Prostate gland (tissue), 2 donors: ENCODE data around the gene SERPINE2. TPM values are rescaled to one million over a fixed set of nuclear protein-coding genes. Genes with fewer than 3 reads are reported as not detected.
A peak's percentile ranks its signal among the peaks of the same experiment; 100 is the strongest.

Experiments
- DNase-seq: peaks from one replicate; pipeline ENCODE4 v3.0.0-alpha.2; 2019; ENCODE audit warnings: low spot score
- H3K27ac ChIP-seq, 2 donors: fragments of 200-600 bp; sonication (generic); 2 replicates each; pipeline ENCODE4 v1.5.1; 2017 to 2019
- H3K27me3 ChIP-seq: fragments of 200-600 bp; sonication (generic); replicated peaks from 2 replicates; pipeline ENCODE4 v1.5.1; 2019; ENCODE audit not compliant: insufficient read depth
- H3K36me3 ChIP-seq, 2 donors: fragments of 200-600 bp; sonication (generic); 1 replicate in 1 of 2; 2 replicates in 1 of 2; pipeline versions ENCODE4 v1.5.1 to v1.8.1; 2017 to 2019
- H3K4me1 ChIP-seq: fragments of 200-600 bp; sonication (generic); replicated peaks from 2 replicates; pipeline ENCODE4 v1.5.1; 2019
- H3K4me3 ChIP-seq, 2 donors: fragments of 200-600 bp; sonication (generic); 2 replicates each; pipeline ENCODE4 v1.5.1; 2017 to 2019
- H3K9me3 ChIP-seq: fragments of 200-600 bp; sonication (generic); 2 replicates; pipeline ENCODE4 v1.5.1; 2017
- POLR2A ChIP-seq: fragments of 450-650 bp; IDR thresholded peaks from one replicate; pipeline ENCODE4 v1.6.1; 2016; ENCODE audit warnings: antibody characterized with exemption, mild to moderate bottlenecking
- POLR2AphosphoS5 ChIP-seq: sonication (generic); formaldehyde crosslinking; IDR thresholded peaks from one replicate; pipeline ENCODE4 v1.6.1; 2017; ENCODE audit warnings: antibody characterized with exemption
- WGBS: methylation state at CpG from one replicate; pipeline ENCODE4 v1.1.5; 2018; 5-methylcytosine and 5-hydroxymethylcytosine counted together
- intact Hi-C: fragments of 100-400 bp; cut with DNase I; formaldehyde crosslinking; loops from one replicate; pipeline ENCODE4 v1.14.2; 2022
- total RNA-seq, 2 donors: library from RNA; depleted of rRNA; stranded (reverse); fragments of >200 nt; gene quantifications; one replicate each; pipeline ENCODE4 v1.1.0, GENCODE V29; 2016
- TF ChIP-seq, protein P1 (sequence below), 4 experiments: fragments of 200-600 bp in 2 of 4; fragments of 450-650 bp in 2 of 4; sonication (generic) in 2 of 4; IDR thresholded peaks; 1 replicate in 3 of 4; 2 replicates in 1 of 4; pipeline ENCODE4 v1.5.1; 2016 to 2019; ENCODE audit warnings: antibody characterized with exemption in 4 of 4, mild to moderate bottlenecking in 2 of 4, moderate library complexity in 2 of 4

SERPINE2 gene
- total RNA-seq, 2 donors from 2014 or later, result 2.4 to 158 TPM

DNA sequence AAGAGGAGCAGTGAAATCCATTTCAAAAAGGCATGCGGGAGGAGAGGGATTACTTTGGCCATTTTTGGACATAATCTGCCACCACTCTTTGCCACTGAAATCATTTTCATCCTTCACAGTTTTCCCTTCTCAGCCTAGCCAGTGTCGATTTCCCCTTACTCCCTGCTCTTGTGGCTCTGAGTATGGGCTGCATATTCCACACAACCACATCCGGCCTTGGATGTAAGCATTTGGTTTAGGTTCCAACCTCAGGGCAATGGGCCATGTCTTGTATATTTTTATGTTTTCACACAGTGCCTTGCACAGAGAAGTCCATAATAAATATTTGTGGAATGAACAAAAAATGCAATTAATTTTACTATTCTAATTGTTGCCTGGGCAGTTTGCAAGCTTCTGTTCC, 7.7 kb upstream of the SERPINE2 start:
- Histone ChIP-seq H3K4me3 (no peak overlapping the region), H3K27ac (no peak overlapping the region), H3K27me3 (no peaks in the 10 kb centered on the region), H3K4me1 (no peaks in the 10 kb centered on the region), H3K36me3 (no peaks in the 10 kb centered on the region), H3K9me3 (no peaks in the 10 kb centered on the region)
- intact Hi-C loops, result no loop called here
- DNase-seq, result no peak
- WGBS, result 89% methylated on average over 3 of the region's 3 CpGs
- TF ChIP-seq POLR2A, result no peak
- TF ChIP-seq, protein P1, sequence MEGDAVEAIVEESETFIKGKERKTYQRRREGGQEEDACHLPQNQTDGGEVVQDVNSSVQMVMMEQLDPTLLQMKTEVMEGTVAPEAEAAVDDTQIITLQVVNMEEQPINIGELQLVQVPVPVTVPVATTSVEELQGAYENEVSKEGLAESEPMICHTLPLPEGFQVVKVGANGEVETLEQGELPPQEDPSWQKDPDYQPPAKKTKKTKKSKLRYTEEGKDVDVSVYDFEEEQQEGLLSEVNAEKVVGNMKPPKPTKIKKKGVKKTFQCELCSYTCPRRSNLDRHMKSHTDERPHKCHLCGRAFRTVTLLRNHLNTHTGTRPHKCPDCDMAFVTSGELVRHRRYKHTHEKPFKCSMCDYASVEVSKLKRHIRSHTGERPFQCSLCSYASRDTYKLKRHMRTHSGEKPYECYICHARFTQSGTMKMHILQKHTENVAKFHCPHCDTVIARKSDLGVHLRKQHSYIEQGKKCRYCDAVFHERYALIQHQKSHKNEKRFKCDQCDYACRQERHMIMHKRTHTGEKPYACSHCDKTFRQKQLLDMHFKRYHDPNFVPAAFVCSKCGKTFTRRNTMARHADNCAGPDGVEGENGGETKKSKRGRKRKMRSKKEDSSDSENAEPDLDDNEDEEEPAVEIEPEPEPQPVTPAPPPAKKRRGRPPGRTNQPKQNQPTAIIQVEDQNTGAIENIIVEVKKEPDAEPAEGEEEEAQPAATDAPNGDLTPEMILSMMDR (IDR thresholded peaks at IDR 0.05), result no peak
- no peak for TF ChIP-seq POLR2AphosphoS5

DNA sequence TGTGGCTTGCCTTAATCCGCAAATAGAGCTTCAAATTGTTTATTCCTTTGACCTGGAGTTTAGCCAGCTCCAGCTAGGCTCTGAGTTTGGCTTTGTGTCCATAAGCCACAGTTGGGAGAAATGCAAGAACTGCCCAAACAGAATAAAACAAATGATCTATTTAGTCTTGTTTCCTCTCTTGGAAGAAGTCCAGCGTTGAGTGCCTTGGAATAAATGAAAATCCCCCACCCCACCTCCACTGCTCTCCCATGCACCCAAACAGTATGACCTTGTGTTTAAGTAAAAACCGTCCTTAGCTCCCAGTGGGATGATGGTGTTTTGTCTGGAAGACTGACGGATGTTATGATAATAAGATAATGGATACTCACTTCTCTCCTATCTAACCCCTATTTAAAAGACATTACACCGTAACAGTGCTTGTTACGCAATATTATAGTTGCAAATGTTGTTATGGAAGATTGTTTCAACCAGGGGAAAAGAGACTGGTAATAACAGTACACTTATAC, 3.2 kb upstream of the SERPINE2 start:
- Histone ChIP-seq H3K9me3 (no peaks in the 10 kb centered on the region), H3K27me3 (no peaks in the 10 kb centered on the region), H3K4me1 (peaks cover 2% of the 10 kb centered on the region), H3K27ac (no peak overlapping the region), H3K36me3 (no peaks in the 10 kb centered on the region), H3K4me3 (no peak overlapping the region)
- no peak for TF ChIP-seq POLR2AphosphoS5
- TF ChIP-seq POLR2A, result no peak
- TF ChIP-seq, protein P1 (IDR thresholded peaks at IDR 0.05), result no peak
- DNase-seq, result no peak
- intact Hi-C loops, result no loop called here
- WGBS, result 44% methylated on average over 6 of the region's 6 CpGs

DNA sequence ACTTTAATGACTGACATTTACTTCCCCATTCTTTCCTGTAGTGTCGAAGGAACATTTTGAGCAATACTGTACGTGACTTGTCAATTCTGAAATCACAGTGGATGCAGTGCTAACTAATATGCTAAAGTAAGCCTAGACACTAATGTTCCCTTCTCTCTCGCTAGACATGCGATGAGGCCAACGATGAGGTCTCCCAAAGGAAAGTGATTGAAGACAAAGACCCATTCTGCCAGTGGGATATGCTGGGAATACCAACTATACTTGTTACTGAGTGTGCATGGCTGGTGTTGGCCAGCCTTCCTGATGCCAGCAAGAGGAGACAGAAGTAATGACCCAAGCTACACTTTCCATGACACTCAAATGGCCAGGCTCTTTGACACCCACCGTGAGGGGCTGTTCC, 2.5 kb upstream of the SERPINE2 start:
- DNase-seq, result no peak
- H3K27me3 ChIP-seq, result no peaks in the 10 kb centered on the region
- H3K36me3 ChIP-seq, result no peaks in the 10 kb centered on the region
- H3K4me3 ChIP-seq, result no peak overlapping the region
- H3K27ac ChIP-seq, result no peak overlapping the region
- H3K4me1 ChIP-seq, result peaks cover 2% of the 10 kb centered on the region
- WGBS, result 84% methylated on average over 6 of the region's 6 CpGs
- intact Hi-C loops, result no loop called here
- TF ChIP-seq POLR2AphosphoS5 (no peak), POLR2A (no peak)
- TF ChIP-seq, protein P1 (IDR thresholded peaks at IDR 0.05), result no peak
- no peaks in the 10 kb centered on the region for H3K9me3 ChIP-seq

DNA sequence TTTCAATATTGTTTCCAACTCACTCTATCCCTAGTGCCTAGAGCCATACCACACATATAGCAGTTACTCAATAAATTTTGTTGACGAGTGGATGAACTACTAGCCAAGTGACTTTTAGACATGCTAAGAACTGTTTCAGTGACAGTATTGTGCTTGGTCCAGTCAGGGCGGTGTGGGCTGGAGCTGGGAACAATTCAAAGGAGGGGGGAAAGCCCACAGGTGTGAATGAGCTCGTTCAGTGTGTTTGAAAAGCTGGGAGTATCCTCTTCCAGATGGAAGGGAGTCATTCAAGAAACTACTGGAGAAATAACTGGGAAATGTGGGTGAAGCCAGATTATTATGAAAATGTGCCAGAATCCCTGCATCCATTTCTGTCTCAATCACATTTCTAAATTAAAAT, 1.7 kb upstream of the SERPINE2 start:
- WGBS, result 71% methylated on average over 3 of the region's 3 CpGs
- no peaks in the 10 kb centered on the region for H3K36me3 ChIP-seq
- H3K9me3 ChIP-seq, result no peaks in the 10 kb centered on the region
- TF ChIP-seq, protein P1 (IDR thresholded peaks at IDR 0.05), result no peak
- H3K27me3 ChIP-seq, result no peaks in the 10 kb centered on the region
- no peak overlapping the region for H3K27ac ChIP-seq
- H3K4me3 ChIP-seq, result no peak overlapping the region
- H3K4me1 ChIP-seq, result peaks cover 2% of the 10 kb centered on the region
- intact Hi-C loops, result no loop called here
- DNase-seq, result no peak

DNA sequence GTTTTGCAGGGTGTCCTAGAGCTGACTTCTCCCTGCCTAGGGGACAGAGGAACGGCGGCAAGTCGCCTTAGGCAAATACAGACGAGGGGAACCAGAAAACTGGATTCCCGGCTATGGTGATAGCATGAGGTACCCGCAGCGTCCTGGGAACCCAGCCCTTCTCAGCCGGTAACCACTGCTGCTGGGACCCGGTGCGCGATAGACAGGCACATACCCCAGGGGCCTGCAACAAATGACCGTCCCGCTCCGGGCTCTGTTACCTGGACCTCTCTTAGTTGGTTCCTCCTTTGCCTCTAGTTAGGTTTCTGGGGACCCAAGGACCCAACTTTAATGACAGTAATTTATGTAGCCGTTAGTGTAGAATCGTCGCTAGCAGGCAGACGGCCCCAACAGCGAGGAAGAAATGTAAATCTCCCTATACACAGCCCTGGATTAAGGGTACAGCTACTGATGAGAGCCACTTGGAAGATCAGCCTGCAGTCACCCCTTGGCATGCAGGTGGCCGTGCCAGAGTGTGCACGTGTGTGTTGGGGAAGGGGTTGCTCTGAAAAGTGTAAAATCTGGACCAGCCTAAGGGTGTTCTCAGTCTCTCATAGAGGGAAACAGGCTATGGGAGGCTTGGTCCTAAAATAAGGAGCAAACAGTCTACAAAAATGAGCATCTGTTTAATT, 819 bp upstream of the SERPINE2 start:
- no peak for DNase-seq
- Histone ChIP-seq H3K4me3 (peak overlapping the region in 1 of 2 donors; percentile 54), H3K36me3 (no peaks in the 10 kb centered on the region), H3K9me3 (no peaks in the 10 kb centered on the region), H3K4me1 (peaks cover 2% of the 10 kb centered on the region), H3K27ac (no peak overlapping the region), H3K27me3 (no peaks in the 10 kb centered on the region)
- WGBS, result 21% methylated on average over 21 of the region's 21 CpGs
- intact Hi-C loops, result no loop called here
- no peak for TF ChIP-seq POLR2A
